Stomach (tissue), 9 donors: ENCODE data around the gene PLCG2. TPM values are rescaled to one million over a fixed set of nuclear protein-coding genes. Genes with fewer than 3 reads are reported as not detected.

Experiments
- DNase-seq, 2 donors: peaks; one replicate each; pipeline versions ENCODE4 v3.0.0 to v3.0.0-alpha.2; 2013 to 2019
- H3K27ac ChIP-seq, 5 donors: fragments of 200-600 bp in 4 of 5; sonication (generic) in 4 of 5; one replicate each; pipeline ENCODE4 v1.5.1; 2013 to 2019; ENCODE audit warnings: mild to moderate bottlenecking in 1 of 5, moderate library complexity in 1 of 5
- H3K27me3 ChIP-seq, 3 donors: fragments of 200-600 bp; sonication (generic); one replicate each; pipeline ENCODE4 v1.5.1; 2017 to 2019; ENCODE audit warnings: mixed run types in 1 of 3
- H3K36me3 ChIP-seq, 4 donors: fragments of 200-600 bp; sonication (generic); 1 replicate in 3 of 4; 2 replicates in 1 of 4; pipeline ENCODE4 v1.5.1; 2016 to 2019
- H3K4me1 ChIP-seq, 4 donors: fragments of 200-600 bp; sonication (generic); one replicate each; pipeline ENCODE4 v1.5.1; 2016 to 2019
- H3K4me3 ChIP-seq, 4 donors: fragments of 200-600 bp; sonication (generic) in 3 of 4; one replicate each; pipeline ENCODE4 v1.5.1; 2016 to 2019; ENCODE audit warnings: mild to moderate bottlenecking in 1 of 4
- H3K9me3 ChIP-seq, 4 donors: fragments of 200-600 bp; sonication (generic); one replicate each; pipeline ENCODE4 v1.5.1; 2016 to 2019
- CTCF ChIP-seq, 7 experiments: fragments of 450-650 bp in 4 of 7; fragments of 200-600 bp in 3 of 7; sonication (generic) in 3 of 7; IDR thresholded peaks; one replicate each; pipeline ENCODE4 v1.5.1; 2016 to 2019; ENCODE audit warnings: antibody characterized with exemption in 7 of 7, control low read depth in 2 of 7, mild to moderate bottlenecking in 1 of 7
- EP300 ChIP-seq: sonication (generic); formaldehyde crosslinking; IDR thresholded peaks from one replicate; pipeline ENCODE4 v1.6.1; 2017; ENCODE audit warnings: antibody characterized with exemption
- POLR2A ChIP-seq, 4 donors: fragments of 450-650 bp; IDR thresholded peaks; one replicate each; pipeline ENCODE4 v1.6.1; 2016; ENCODE audit warnings: antibody characterized with exemption in 4 of 4, control low read depth in 2 of 4, mild to moderate bottlenecking in 1 of 4, moderate library complexity in 1 of 4
- POLR2AphosphoS5 ChIP-seq, 3 donors: sonication (generic); formaldehyde crosslinking; IDR thresholded peaks; one replicate each; pipeline ENCODE4 v1.6.1; 2016; ENCODE audit warnings: antibody characterized with exemption in 3 of 3
- WGBS, 5 donors: extraction: QIAGEN DNeasy Blood & Tissue Kit in 3 of 5; methylation state at CpG; one replicate each; pipeline versions ENCODE4 v1.1.5 to v1.1.7; 2013 to 2018; 5-methylcytosine and 5-hydroxymethylcytosine counted together
- intact Hi-C: fragments of 100-400 bp; cut with DNase I; formaldehyde crosslinking; loops from one replicate; pipeline ENCODE4 v1.15.1; 2023; ENCODE audit warnings: low total_unique reads
- polyA plus RNA-seq, 3 donors: library from polyadenylated mRNA; stranded (reverse); fragments of 200-250 nt; gene quantifications; one replicate each; pipeline ENCODE4 v1.2.3, GENCODE V29; 2013
- total RNA-seq, 5 donors: library from RNA; depleted of rRNA; stranded (reverse); fragments of >200 nt; gene quantifications; one replicate each; pipeline versions ENCODE4 v1.1.0 to v1.2.3, GENCODE V29; 2014 to 2016
- donor health status: healthy with polysubstance abuse.
- donor health status: Bipolar disorder and iron deficiency.
- donor health status: healthy.

Gene PLCG2
- total and polyA plus RNA-seq, 8 donors: 0.87 to 68.5 (median 11.1) TPM

- peak overlapping the region; percentile 13 to 61 (median 51) for H3K27ac ChIP-seq
- peak in 1 of 2 donors; percentile 68 for DNase-seq
- H3K9me3 ChIP-seq: no peaks in the 10 kb centered on the region
- intact Hi-C loops: no loop called here
- no peaks in the 10 kb centered on the region for H3K27me3 ChIP-seq
- no peak overlapping the region for H3K4me3 ChIP-seq
- H3K36me3 ChIP-seq: peaks cover 9 to 29% (median 17%) of the 10 kb centered on the region in 4 donors
- 54 to 69% (median 64%) methylated on average over 11 of the region's 11 CpGs for WGBS, 5 donors
- TF ChIP-seq CTCF (IDR thresholded peaks at IDR 0.05) (peak in 2 of 7 experiments; percentile 10 to 32), EP300 (no peak)
- peaks cover 0 to 25% (median 10%) of the 10 kb centered on the region in 4 donors for H3K4me1 ChIP-seq
These were observed 217.8 kb downstream of the PLCG2 start for GRCh38 chr16:81996664-81997509.

GRCh38 chr16:81997738-81998137 is 218.6 kb downstream of the PLCG2 start:
- no peaks in the 10 kb centered on the region for H3K27me3 ChIP-seq
- peaks cover 9 to 29% (median 17%) of the 10 kb centered on the region in 4 donors for H3K36me3 ChIP-seq
- 18 to 70% (median 56%) methylated on average over 2 of the region's 2 CpGs for WGBS, 5 donors
- TF ChIP-seq POLR2AphosphoS5 (IDR thresholded peaks at IDR 0.05) (peak in 1 of 3 donors; percentile 30), CTCF (IDR thresholded peaks at IDR 0.05) (no peak)
- no peak overlapping the region for H3K4me3 ChIP-seq
- H3K27ac ChIP-seq: peak overlapping the region in 4 of 5 donors; percentile 20 to 61 (median 52)
- intact Hi-C loops: no loop called here
- peaks cover 0 to 25% (median 10%) of the 10 kb centered on the region in 4 donors for H3K4me1 ChIP-seq
- peak in 1 of 2 donors; percentile 64 for DNase-seq
- no peaks in the 10 kb centered on the region for H3K9me3 ChIP-seq

GRCh38 chr16:82002831-82003230 is 223.7 kb downstream of the PLCG2 start:
- Histone ChIP-seq H3K4me1 (peaks cover 0 to 4% (median under 1%) of the 10 kb centered on the region in 4 donors), H3K4me3 (no peak overlapping the region), H3K27ac (no peak overlapping the region), H3K27me3 (no peaks in the 10 kb centered on the region), H3K36me3 (peaks cover 9 to 23% (median 21%) of the 10 kb centered on the region in 4 donors), H3K9me3 (no peaks in the 10 kb centered on the region)
- no peak for DNase-seq
- WGBS, 5 donors: 83 to 97% (median 91%) methylated on average over 3 of the region's 3 CpGs
- intact Hi-C loops: no loop called here
- TF ChIP-seq POLR2AphosphoS5 (IDR thresholded peaks at IDR 0.05): no peak
- no peak for TF ChIP-seq CTCF (IDR thresholded peaks at IDR 0.05)
- no peak for TF ChIP-seq EP300
- no peak for TF ChIP-seq POLR2A (IDR thresholded peaks at IDR 0.05)

GRCh38 chr16:82004601-82005000 is 225.5 kb downstream of the PLCG2 start:
- no peak overlapping the region for H3K27ac ChIP-seq
- no peaks in the 10 kb centered on the region for H3K4me1 ChIP-seq
- peaks cover 5 to 14% (median 11%) of the 10 kb centered on the region in 4 donors for H3K9me3 ChIP-seq
- TF ChIP-seq CTCF (IDR thresholded peaks at IDR 0.05) (no peak), POLR2A (IDR thresholded peaks at IDR 0.05) (no peak), POLR2AphosphoS5 (IDR thresholded peaks at IDR 0.05) (no peak), EP300 (no peak)
- WGBS, 5 donors: 84 to 94% (median 90%) methylated on average over 5 of the region's 5 CpGs
- intact Hi-C loops: no loop called here
- H3K27me3 ChIP-seq: no peaks in the 10 kb centered on the region
- peaks cover 6 to 23% (median 14%) of the 10 kb centered on the region in 4 donors for H3K36me3 ChIP-seq
- no peak overlapping the region for H3K4me3 ChIP-seq
- DNase-seq: no peak
